Measurements from ENCODE around the gene PPFIBP2.

- TF ChIP-seq POLR2A (IDR thresholded peaks at IDR 0.05) (no peak), POLR2AphosphoS5 (IDR thresholded peaks at IDR 0.05) (no peak)
- TF ChIP-seq, protein P1, sequence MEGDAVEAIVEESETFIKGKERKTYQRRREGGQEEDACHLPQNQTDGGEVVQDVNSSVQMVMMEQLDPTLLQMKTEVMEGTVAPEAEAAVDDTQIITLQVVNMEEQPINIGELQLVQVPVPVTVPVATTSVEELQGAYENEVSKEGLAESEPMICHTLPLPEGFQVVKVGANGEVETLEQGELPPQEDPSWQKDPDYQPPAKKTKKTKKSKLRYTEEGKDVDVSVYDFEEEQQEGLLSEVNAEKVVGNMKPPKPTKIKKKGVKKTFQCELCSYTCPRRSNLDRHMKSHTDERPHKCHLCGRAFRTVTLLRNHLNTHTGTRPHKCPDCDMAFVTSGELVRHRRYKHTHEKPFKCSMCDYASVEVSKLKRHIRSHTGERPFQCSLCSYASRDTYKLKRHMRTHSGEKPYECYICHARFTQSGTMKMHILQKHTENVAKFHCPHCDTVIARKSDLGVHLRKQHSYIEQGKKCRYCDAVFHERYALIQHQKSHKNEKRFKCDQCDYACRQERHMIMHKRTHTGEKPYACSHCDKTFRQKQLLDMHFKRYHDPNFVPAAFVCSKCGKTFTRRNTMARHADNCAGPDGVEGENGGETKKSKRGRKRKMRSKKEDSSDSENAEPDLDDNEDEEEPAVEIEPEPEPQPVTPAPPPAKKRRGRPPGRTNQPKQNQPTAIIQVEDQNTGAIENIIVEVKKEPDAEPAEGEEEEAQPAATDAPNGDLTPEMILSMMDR (IDR thresholded peaks at IDR 0.05), result no peak
Observed at GRCh38 chr11:7528514-7529049, 14.8 kb downstream of the PPFIBP2 start.

Measured in breast epithelium (tissue), 3 donors.